CD4-positive, alpha-beta T cell (primary cell): ENCODE measurements around the gene TMEM170B. TPM values are rescaled to one million over a fixed set of nuclear protein-coding genes. Genes with fewer than 3 reads are reported as not detected.

Experiments
- ATAC-seq: fragments of 200-7000 bp; cut with Tn5 transposase; one replicate; pipeline ENCODE4 v1.10.0; 2022; ENCODE audit warnings: mild to moderate bottlenecking; ENCODE audit not compliant: poor library complexity
- CTCF ChIA-PET: fragments of 350-600 bp; sonication (Branson Sonifier 250); formaldehyde crosslinking; loops from one replicate; lab custom pipeline; 2021; ENCODE audit warnings: antibody characterized with exemption, inconsistent platforms; lab: Charles Lee
- POLR2A ChIA-PET: fragments of 350-600 bp; sonication (Branson Sonifier 250); formaldehyde crosslinking; loops from one replicate; lab custom pipeline; 2021; ENCODE audit warnings: antibody characterized with exemption, inconsistent platforms; lab: Charles Lee
- DNase-seq, 14 experiments: peaks; one replicate each; pipeline ENCODE4 v3.0.0-alpha.2; 2013 to 2020; ENCODE audit warnings: mixed read lengths in 2 of 14
- H3K27ac ChIP-seq, 2 donors: one replicate each; pipeline versions ENCODE4 v1.5.1 to v1.7.0; 2013; ENCODE audit warnings: low read length in 2 of 2, low read depth in 1 of 2, mild to moderate bottlenecking in 1 of 2
- H3K27me3 ChIP-seq, 2 experiments: 1 replicate in 1 of 2; 2 replicates in 1 of 2; pipeline versions ENCODE4 v1.6.1 to v1.7.0; 2013; ENCODE audit warnings: low read length in 2 of 2, control low read depth in 1 of 2, mild to moderate bottlenecking in 1 of 2, moderate library complexity in 1 of 2; ENCODE audit not compliant: insufficient read depth in 2 of 2, control insufficient read depth in 1 of 2
- H3K36me3 ChIP-seq: one replicate; pipeline ENCODE4 v1.6.1; 2013; ENCODE audit warnings: low read length, control low read depth; ENCODE audit not compliant: insufficient read depth
- H3K4me1 ChIP-seq: one replicate; pipeline ENCODE4 v1.6.1; 2013; ENCODE audit warnings: low read length, control low read depth; ENCODE audit not compliant: insufficient read depth
- H3K4me3 ChIP-seq: one replicate; pipeline ENCODE4 v1.5.1; 2013; ENCODE audit warnings: mild to moderate bottlenecking, low read length, moderate library complexity
- H3K9me3 ChIP-seq, 2 experiments: 1 replicate in 1 of 2; 2 replicates in 1 of 2; pipeline versions ENCODE4 v1.6.1 to v1.7.0; 2013; ENCODE audit warnings: low read length in 2 of 2, mild to moderate bottlenecking in 2 of 2, control low read depth in 1 of 2, moderate library complexity in 1 of 2; ENCODE audit not compliant: control insufficient read depth in 1 of 2, insufficient read depth in 1 of 2
- H3K27ac Mint-ChIP-seq: one replicate; pipeline ENCODE4 v1.8.0; 2020; ENCODE audit warnings: mixed read lengths
- H3K27me3 Mint-ChIP-seq: one replicate; pipeline ENCODE4 v1.8.0; 2021; ENCODE audit warnings: mixed read lengths
- H3K36me3 Mint-ChIP-seq: one replicate; pipeline ENCODE4 v1.8.0; 2021; ENCODE audit warnings: low read depth, mixed read lengths
- H3K4me1 Mint-ChIP-seq: one replicate; pipeline ENCODE4 v1.8.0; 2021; ENCODE audit warnings: low read depth, mixed read lengths
- H3K4me3 Mint-ChIP-seq: one replicate; pipeline ENCODE4 v1.8.0; 2020; ENCODE audit warnings: mild to moderate bottlenecking, mixed read lengths
- H3K9me3 Mint-ChIP-seq: one replicate; pipeline ENCODE4 v1.8.0; 2020; ENCODE audit warnings: mixed read lengths
- intact Hi-C, 2 experiments: fragments of 100-400 bp; cut with DNase I in 1 of 2; cut with micrococcal nuclease in 1 of 2; formaldehyde crosslinking; loops; one replicate each; pipeline versions ENCODE4 v1.15.1 to v1.9.0; 2023 to 2025; cut with DNase I, micrococcal nuclease
- total RNA-seq, 174 experiments: library from RNA in 2 of 174; stranded (reverse) in 2 of 174; gene quantifications; one replicate each; pipeline ENCODE4 v1.2.3 and lab custom pipeline; 2021 to 2026
- TF ChIP-seq, protein P1 (sequence below): fragments of 200-600 bp; IDR thresholded peaks from one replicate; pipeline ENCODE4 v1.8.0; 2022; ENCODE audit warnings: antibody characterized with exemption, mild to moderate bottlenecking

TMEM170B gene
- total RNA-seq, 2 experiments from 2014 or later, result 1.9 to 2.1 TPM

DNA sequence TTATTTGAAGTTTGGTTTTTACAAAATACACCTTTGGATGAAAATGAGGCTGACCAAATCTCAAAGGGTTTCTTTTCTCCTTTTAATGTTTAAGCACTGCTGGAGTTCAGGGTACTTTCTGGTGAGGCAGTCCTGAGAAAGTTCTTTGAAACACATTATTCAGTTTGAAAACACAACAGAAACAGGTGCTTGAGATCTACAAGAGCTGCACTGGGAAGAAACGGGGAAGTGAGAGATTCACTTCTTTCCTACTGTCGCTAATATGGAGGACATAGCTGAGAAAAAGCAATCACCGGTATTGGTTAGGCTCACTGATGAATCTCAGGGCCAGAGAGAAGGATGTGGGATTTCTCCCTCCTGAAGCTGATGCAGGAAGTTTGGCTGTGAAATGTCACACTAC lies 22.9 kb upstream of the TMEM170B start:
- no peaks in the 10 kb centered on the region for H3K9me3 ChIP-seq
- no peak for ATAC-seq
- H3K4me1 Mint-ChIP-seq, result no peaks in the 10 kb centered on the region
- H3K9me3 Mint-ChIP-seq, result peaks cover 5% of the 10 kb centered on the region
- H3K4me1 ChIP-seq, result no peaks in the 10 kb centered on the region
- H3K27me3 ChIP-seq, result peaks cover 0 to 6% of the 10 kb centered on the region in 2 experiments
- intact Hi-C loops, result no loop called here
- H3K4me3 Mint-ChIP-seq, result no peak overlapping the region
- TF ChIP-seq, protein P1, sequence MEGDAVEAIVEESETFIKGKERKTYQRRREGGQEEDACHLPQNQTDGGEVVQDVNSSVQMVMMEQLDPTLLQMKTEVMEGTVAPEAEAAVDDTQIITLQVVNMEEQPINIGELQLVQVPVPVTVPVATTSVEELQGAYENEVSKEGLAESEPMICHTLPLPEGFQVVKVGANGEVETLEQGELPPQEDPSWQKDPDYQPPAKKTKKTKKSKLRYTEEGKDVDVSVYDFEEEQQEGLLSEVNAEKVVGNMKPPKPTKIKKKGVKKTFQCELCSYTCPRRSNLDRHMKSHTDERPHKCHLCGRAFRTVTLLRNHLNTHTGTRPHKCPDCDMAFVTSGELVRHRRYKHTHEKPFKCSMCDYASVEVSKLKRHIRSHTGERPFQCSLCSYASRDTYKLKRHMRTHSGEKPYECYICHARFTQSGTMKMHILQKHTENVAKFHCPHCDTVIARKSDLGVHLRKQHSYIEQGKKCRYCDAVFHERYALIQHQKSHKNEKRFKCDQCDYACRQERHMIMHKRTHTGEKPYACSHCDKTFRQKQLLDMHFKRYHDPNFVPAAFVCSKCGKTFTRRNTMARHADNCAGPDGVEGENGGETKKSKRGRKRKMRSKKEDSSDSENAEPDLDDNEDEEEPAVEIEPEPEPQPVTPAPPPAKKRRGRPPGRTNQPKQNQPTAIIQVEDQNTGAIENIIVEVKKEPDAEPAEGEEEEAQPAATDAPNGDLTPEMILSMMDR, result no peak
- H3K4me3 ChIP-seq, result no peak overlapping the region
- H3K27ac Mint-ChIP-seq, result no peak overlapping the region
- DNase-seq, result no peak
- ChIA-PET POLR2A (interaction anchor here (0.9 kb wide), 1 partner anchor 282 kb away, joined by 4 read pairs; the partner anchor contains the start of gene NEDD9), CTCF (no interaction called here)
- H3K36me3 ChIP-seq, result no peaks in the 10 kb centered on the region
- no peaks in the 10 kb centered on the region for H3K36me3 Mint-ChIP-seq
- no peak overlapping the region for H3K27ac ChIP-seq
- H3K27me3 Mint-ChIP-seq, result peaks cover 13% of the 10 kb centered on the region

DNA sequence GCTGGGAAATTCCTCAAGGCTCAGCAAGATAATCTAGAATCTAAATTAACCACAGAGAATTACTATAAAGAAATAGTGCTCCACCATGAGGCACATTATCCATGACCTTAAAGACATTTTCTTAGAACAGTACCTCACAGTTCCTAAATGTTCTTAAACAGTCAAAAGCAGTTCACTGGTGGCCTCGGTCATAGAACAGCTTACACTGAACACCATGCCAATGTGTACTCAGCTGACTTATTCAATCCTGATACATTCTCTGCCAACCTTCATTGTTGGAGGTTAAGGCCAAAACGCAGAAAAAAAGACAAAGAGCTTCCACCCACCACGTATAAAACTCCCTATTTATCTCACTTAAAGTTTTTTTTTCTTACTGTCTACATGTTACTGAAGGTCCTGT lies 21.8 kb upstream of the TMEM170B start:
- Histone ChIP-seq H3K4me3 (no peak overlapping the region), H3K27me3 (no peaks in the 10 kb centered on the region), H3K36me3 (no peaks in the 10 kb centered on the region), H3K27ac (no peak overlapping the region), H3K4me1 (no peaks in the 10 kb centered on the region), H3K9me3 (no peaks in the 10 kb centered on the region)
- Mint-ChIP-seq H3K9me3 (peaks cover 5% of the 10 kb centered on the region), H3K36me3 (no peaks in the 10 kb centered on the region), H3K27ac (no peak overlapping the region), H3K4me3 (no peak overlapping the region), H3K4me1 (no peaks in the 10 kb centered on the region), H3K27me3 (peaks cover 18% of the 10 kb centered on the region)
- TF ChIP-seq, protein P1, result no peak
- ATAC-seq (no peak), DNase-seq (no peak)
- intact Hi-C loops, result no loop called here
- ChIA-PET CTCF (no interaction called here), POLR2A (no interaction called here)

DNA sequence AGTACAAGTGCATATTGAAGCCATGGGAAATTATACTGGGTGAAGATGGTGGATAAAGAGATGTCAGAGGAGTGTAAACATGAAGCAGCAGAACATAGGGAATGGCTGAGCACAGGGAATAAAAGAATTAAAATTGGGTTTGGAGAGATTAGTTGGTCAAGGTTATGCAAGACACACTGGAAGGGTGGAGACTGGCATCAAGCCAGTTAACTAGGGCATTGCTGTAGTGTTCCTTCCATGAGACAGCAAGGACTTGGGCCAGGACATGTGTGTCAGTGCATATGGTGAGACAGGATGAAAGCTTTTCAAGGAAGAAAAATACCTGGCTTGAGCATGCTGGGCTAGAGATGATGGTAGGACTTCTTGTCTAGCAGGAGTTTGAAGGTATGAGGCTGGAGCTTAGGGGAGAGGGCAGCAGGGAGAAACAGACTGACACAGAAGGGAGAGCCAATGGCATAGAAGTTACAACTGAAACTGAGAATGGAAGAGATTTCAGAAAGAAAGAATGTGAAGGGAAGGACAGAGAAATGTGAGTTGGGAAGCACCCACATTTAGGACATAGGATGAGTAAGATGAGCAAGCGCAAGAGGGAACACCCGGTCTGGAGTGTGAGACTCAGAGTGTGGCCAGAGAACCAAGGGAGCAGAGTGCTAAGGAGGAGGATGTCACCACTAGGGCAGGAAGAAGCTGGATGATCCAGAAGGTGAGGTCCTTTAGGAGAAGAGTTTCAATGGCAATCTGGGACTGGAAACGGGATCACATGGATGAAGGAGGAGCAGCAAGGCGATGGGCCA lies 14.5 kb upstream of the TMEM170B start:
- no peak overlapping the region for H3K4me3 Mint-ChIP-seq
- H3K36me3 Mint-ChIP-seq, result no peaks in the 10 kb centered on the region
- ATAC-seq (no peak), DNase-seq (peak in 2 of 14 experiments; percentile 26 to 31)
- intact Hi-C loops, result no loop called here
- TF ChIP-seq, protein P1, result no peak
- H3K36me3 ChIP-seq, result no peaks in the 10 kb centered on the region
- H3K9me3 ChIP-seq, result no peaks in the 10 kb centered on the region
- CTCF ChIA-PET, result no interaction called here
- POLR2A ChIA-PET, result no interaction called here
- H3K4me1 Mint-ChIP-seq, result no peaks in the 10 kb centered on the region
- no peak overlapping the region for H3K27ac ChIP-seq
- peaks cover 3% of the 10 kb centered on the region for H3K9me3 Mint-ChIP-seq
- H3K27me3 Mint-ChIP-seq, result peaks cover 6% of the 10 kb centered on the region
- no peaks in the 10 kb centered on the region for H3K27me3 ChIP-seq
- no peaks in the 10 kb centered on the region for H3K4me1 ChIP-seq
- H3K27ac Mint-ChIP-seq, result no peak overlapping the region
- H3K4me3 ChIP-seq, result no peak overlapping the region
